H54 (cell line): Measurements from ENCODE around the gene IFT122.

Experiments
- DNase-seq: peaks from one replicate; pipeline ENCODE4 v3.0.0; 2011; ENCODE audit warnings: low spot score, mixed read lengths; ENCODE audit not compliant: insufficient read length
- FAIRE-seq: peaks from 3 replicates; lab custom pipeline; 2011; peaks lifted over from hg19 to GRCh38; lab: Jason Lieb, UNC
- POLR2A ChIP-seq: IDR thresholded peaks from 2 replicates; pipeline ENCODE4 v1.6.1; 2011; ENCODE audit warnings: low read depth, mild to moderate bottlenecking, low read length

Gene IFT122

DNA sequence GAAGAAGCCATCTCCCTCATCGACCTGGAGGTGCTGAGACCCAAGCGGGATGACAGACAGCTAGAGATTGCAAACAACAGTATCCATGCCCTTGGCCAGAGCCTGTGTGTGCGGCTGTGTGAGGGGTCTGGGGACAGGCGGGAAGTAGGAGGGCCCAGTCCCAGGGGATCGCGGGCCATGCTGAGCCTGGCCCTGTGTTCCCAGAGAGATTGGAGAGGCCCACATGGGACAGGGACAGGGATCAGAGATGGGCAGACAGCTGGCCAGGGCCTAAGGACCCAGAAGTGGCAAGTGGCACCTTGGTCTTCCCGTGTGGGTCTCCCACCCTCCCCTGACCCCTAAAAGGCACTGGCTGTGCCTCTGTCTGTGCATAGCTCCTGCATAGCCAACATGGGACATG, 77.5 kb downstream of the IFT122 start:
- no peak for TF ChIP-seq POLR2A
- FAIRE-seq: no peak
- no peak for DNase-seq

DNA sequence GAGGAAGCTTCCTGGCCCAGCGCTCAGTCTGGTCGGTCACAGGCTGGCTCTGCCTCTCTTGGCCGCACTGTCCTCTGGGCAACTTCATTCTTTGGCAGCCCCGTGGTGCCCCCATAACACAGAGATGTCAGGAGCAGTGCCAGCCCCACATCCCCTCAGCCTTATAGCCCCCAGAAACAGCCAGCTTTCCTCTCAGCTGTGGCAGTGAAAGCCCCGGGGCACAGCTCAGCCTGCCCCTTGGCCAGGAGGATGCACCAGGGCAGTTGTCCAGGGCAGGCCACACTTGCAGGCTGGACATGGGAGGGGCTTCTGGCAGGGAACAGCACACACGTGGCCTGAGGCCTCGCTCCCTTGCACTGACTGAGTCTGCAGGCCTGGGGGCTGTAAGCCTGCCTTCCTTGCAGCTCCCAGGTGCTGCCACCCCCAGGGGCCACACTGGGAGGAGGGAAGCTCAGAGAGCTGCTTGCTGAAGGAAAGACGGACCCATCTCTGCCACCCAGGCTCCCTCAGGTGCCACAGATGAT, 78.1 kb downstream of the IFT122 start:
- no peak for FAIRE-seq
- no peak for DNase-seq
- no peak for TF ChIP-seq POLR2A

DNA sequence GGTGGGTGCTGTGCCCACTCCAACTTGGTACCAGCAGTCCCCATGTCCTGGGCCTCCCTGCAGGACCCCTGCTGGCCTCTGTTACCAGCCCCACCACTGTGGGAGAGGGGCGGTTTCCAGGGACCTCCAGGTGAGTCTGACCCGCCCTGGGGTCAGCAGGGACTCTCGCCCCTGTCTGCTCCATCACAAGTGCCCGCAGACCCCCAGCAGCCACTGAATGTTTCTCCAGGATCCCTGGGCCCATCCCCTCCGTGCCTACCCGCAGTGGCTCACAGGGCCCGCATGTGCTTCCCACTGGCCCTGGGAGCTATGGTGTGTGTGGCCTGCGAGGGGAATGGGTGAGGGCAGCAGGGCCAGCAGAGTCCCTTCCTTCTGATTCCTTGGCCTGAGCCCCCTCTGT, 78.6 kb downstream of the IFT122 start:
- no peak for DNase-seq
- TF ChIP-seq POLR2A: no peak
- FAIRE-seq: no peak

DNA sequence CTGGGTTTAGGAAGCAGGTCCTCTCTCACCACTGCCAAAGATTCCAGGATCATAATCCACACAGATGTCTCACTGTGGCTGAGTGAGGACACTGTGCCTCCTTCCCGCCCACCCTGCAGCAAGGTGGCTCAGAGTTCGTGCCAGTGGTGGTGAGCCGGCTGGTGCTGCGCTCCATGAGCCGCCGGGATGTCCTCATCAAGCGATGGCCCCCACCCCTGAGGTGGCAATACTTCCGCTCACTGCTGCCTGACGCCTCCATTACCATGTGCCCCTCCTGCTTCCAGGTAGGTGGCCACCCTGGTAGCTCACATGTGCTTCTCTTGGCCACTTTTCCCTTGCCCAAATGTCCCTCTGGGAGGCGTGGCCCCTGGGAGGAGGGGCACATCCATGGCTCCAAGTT, 79.4 kb downstream of the IFT122 start:
- no peak for DNase-seq
- TF ChIP-seq POLR2A: no peak
- no peak for FAIRE-seq

DNA sequence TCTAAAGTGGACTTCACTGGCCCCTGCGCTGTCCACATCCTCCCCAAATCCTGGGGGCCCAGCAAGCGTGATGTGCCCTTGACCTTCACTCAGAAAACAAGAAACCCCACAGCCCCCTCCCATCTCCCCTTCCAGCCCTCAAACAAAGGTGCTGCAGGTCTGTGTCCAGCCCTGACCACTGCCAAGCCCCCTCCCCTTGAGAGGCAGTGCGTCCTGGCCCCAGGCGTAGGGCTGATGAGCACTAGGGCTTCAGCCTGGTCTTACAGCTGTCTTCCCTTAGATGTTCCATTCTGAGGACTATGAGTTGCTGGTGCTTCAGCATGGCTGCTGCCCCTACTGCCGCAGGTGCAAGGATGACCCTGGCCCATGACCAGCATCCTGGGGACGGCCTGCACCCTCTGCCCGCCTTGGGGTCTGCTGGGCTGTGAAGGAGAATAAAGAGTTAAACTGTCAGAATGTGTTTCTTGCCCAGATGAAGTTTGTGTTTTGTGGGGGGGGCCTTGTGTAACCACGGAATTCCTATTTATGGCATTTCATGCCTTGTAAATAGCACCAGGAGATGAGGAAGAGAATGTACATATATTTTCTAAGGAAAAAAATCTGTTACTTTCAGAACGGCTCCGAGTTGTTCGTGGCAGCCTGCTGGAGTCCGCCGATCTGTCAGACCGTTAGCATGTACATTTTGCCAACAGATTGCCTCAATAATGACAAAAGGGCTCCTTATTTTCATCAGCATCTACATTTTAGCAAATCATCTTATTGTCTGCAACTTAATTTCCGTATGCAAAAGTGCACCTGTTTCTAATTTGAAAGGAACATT, 80.1 kb downstream of the IFT122 start:
- FAIRE-seq (no peak), DNase-seq (no peak)
- TF ChIP-seq POLR2A: no peak

DNA sequence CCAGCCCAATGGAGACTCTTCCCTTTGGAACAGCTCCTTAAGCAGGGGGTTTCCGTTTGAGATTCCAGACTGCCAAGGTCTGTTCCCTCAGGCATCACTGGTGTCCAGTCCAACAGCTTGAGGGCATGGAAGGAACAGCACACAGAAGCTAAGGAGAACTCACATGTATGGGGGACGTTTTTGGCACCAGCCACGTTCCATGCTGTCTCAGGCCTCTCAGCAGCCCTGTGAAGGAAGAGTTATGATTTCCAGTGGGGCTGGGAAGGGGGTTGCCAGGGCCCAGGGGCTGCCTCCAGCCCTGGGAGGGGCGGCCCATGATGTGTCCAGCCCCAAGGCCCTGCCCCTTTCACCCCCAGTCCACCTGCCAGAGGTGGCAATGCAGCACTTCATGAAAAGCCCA, 80.9 kb downstream of the IFT122 start:
- DNase-seq (no peak), FAIRE-seq (no peak)
- no peak for TF ChIP-seq POLR2A

DNA sequence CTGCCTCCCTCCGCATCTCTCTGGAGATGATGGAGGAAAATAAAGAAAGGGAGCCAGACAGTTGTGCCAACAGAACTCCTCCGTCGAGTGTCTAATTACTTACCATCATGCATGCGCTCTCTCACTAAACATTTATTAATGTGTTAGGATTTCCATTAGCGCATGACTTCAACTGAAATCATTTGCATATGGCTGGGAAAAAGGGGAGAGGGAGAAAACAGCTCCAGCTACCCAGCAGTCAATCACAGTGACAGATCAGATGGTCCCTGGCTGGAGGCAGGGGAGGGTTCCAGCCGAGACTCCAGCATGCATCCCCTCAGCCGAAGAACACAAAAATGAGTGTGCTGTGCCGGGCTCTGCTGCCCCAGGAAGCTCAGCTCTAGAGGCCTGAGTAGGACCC, 81.6 kb downstream of the IFT122 start:
- TF ChIP-seq POLR2A: no peak
- FAIRE-seq (no peak), DNase-seq (no peak)

DNA sequence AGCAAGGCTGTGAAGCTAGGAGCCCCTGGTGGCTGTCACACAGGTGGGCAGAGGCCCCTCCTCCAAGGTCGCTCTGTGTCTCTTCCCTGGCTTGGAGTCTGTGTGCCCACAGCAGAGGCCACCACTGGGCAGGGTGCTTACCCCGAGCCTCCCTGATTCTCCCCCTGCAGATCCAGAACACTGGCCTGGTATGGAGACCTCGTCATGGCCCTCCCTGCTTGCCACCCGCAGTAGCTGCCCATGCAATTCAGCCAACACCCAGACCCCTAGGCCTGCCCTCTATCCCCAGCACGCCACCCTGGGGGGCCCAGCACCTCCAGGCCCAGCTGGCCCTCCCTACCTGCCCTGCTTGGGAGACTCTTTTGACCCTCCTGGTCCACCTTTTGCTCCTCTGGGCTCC, 82.9 kb downstream of the IFT122 start:
- FAIRE-seq: no peak
- no peak for TF ChIP-seq POLR2A
- DNase-seq: no peak

DNA sequence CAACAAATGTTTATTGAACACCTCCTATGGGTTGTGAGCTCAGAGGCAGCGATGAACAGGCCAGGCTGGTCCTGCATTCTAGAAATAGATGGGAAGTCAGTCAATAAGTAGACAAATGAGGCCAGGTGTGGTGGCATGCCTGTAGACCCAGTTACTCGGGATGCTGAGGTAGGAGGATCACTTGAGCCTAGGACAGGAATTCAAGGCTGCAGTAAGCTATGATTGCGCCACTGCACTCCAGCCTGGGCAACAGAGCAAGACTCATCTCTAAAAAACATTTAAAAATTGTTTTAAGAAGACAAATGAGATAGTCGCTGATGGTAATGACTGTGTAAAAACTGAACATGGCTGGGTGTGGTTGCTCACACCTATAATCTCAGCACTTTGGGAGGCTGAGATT, 84.1 kb downstream of the IFT122 start:
- FAIRE-seq (no peak), DNase-seq (no peak)
- no peak for TF ChIP-seq POLR2A

DNA sequence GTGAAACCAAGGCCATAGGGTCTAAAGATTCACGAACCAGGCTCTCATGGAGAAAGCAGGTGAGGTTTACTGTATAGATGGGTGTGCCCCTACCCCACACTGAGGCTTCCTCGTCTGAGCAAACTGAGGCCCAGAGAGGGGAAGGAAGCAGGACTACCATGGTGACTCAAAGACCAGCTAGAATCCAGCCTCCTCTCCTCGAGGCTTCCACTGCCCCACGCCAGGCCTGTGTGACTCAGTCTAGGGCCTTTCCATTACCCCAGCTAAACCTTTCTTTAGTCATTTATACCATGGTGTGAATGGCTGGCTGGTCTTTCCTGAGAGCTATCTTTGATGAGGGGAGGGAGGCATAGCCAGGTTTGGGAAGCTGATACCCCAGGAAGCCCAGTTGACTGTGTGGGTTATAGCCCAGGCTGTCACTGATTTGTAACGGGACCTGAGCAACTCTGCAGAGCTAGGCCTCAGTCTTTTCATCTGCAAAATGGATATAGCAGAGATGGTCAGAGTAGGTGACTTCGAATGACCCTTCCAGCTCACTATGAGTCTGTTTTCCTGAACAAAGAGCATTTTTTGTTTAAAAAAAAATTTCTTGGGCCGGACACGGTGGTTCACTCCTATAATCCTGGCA, 85.4 kb downstream of the IFT122 start:
- no peak for TF ChIP-seq POLR2A
- FAIRE-seq: no peak
- peak; percentile 81 for DNase-seq

DNA sequence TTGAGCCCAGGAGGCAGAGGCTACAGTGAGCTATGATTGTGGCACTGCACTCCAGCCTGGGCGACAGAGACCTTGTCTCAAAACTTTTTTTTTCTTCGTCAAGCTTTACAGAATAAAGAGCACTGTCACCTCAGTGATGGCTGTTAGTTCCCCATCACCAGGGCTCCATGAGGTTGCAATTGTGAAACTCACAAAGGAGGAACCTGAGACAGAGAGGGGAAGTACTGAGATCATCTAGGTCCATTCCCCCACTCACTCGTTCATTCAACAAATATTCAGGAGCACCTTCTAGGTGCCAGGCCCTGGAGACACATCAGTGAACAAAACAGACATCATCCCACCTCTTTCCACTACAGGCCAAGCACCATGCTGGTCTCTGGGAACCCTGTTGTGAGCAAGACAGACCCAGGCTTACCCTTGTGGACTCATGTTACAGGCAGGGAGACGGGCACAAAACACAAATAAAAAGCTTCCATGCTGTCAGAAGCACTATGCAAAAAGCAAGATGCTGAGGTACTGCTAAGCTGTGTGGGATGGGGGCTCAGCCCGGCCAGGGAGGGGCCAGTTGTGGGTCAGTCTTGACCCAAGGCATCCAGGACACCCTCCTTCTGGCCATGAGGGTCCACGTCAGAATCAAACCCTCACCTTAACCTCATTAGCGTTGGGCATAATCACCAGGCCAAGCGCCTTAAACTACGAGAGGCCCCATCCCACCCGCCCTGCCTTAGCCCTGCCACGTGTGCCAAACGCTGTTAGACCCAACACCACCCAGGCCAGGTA, 86.3 kb downstream of the IFT122 start:
- FAIRE-seq (no peak), DNase-seq (no peak)
- TF ChIP-seq POLR2A: no peak

DNA sequence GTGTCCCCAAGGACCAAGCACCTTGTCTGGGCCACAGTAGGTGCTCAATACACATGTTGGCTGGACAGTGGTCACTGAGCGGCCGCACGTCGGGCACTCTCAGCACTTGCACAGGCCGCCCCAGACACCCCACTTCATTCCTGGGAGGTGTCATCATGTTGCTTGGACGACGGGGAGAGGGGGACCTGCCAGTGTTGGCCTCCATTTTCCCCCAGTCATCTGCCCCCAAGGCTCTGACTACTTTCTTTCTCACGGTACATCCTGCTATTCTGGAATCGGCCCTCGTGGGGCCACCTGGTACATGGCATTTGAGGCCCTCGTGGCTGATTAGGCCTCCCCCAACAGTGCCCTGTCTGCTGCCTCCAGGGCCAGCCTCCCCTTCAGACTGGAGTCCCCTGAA, 87.2 kb downstream of the IFT122 start:
- no peak for TF ChIP-seq POLR2A
- FAIRE-seq: no peak

DNA sequence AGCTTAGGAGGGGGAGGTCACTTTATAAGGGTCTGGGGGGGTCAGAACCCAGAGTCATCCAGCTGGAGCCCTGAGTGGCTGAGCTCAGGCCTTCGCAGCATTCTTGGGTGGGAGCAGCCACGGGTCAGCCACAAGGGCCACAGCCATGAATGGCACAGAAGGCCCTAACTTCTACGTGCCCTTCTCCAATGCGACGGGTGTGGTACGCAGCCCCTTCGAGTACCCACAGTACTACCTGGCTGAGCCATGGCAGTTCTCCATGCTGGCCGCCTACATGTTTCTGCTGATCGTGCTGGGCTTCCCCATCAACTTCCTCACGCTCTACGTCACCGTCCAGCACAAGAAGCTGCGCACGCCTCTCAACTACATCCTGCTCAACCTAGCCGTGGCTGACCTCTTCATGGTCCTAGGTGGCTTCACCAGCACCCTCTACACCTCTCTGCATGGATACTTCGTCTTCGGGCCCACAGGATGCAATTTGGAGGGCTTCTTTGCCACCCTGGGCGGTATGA, 88.6 kb downstream of the IFT122 start, which contains the start of gene RHO:
TSS of gene RHO (plus strand) at position 51 of the 512 bp plus-strand sequence. CDS start at position 146, 95 bp downstream.
- no peak for DNase-seq
- FAIRE-seq: no peak
- TF ChIP-seq POLR2A: no peak

More for the DNA sequence above, 87.2 kb downstream of the IFT122 start:
- DNase-seq: no peak
